Adipocyte (in vitro differentiated cells): ENCODE results near the gene OR1E1.
"Not testable (repeated sequence)": the region's sequence is repeated elsewhere in the genome, so short reads cannot be mapped to it uniquely, and the experiment has no call there.

Experiments used
- DNase-seq: peaks from one replicate; pipeline ENCODE4 v3.0.0-alpha.2; 2015; ENCODE audit warnings: low read depth
- H3K27me3 ChIP-seq: replicated peaks from 2 replicates; pipeline ENCODE4 v1.7.0; 2013; ENCODE audit warnings: mild to moderate bottlenecking, low read length, moderate library complexity; ENCODE audit not compliant: control insufficient read depth, insufficient read depth
- H3K36me3 ChIP-seq: 2 replicates; pipeline ENCODE4 v1.7.0; 2013; ENCODE audit warnings: low read length, mild to moderate bottlenecking, moderate library complexity; ENCODE audit not compliant: control insufficient read depth, insufficient read depth, severe bottlenecking
- H3K4me1 ChIP-seq: 2 replicates; pipeline ENCODE4 v1.7.0; 2013; ENCODE audit warnings: mild to moderate bottlenecking, low read length, moderate library complexity; ENCODE audit not compliant: control insufficient read depth, insufficient read depth
- H3K4me3 ChIP-seq: 2 replicates; pipeline ENCODE4 v1.7.0; 2013; ENCODE audit warnings: mild to moderate bottlenecking, low read length, moderate library complexity
- H3K9ac ChIP-seq: 2 replicates; pipeline ENCODE4 v1.7.0; 2013; ENCODE audit warnings: mild to moderate bottlenecking, low read length, moderate library complexity
- H3K9me3 ChIP-seq: 2 replicates; pipeline ENCODE4 v1.7.0; 2013; ENCODE audit warnings: mild to moderate bottlenecking, low read length, moderate library complexity; ENCODE audit not compliant: control insufficient read depth

Gene OR1E1, protein sequence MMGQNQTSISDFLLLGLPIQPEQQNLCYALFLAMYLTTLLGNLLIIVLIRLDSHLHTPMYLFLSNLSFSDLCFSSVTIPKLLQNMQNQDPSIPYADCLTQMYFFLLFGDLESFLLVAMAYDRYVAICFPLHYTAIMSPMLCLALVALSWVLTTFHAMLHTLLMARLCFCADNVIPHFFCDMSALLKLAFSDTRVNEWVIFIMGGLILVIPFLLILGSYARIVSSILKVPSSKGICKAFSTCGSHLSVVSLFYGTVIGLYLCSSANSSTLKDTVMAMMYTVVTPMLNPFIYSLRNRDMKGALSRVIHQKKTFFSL

DNA sequence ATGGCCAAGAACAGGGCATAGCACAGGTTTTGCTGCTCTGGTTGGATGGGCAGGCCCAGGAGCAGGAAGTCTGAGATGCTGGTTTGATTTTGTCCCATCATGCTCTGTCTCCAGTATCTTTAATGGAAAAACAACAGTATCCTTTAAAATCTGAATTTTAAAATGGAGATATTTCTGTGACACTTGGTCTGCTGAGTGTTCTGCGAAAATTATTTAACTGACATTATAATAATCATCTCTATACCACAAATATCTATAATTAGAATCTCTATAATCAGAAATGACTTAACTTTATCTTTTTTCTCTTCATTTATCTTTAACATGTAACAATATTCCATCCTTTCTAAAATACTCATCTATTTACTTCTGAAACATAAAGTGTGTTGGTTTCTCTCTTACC, at the start of gene OR1E1:
TSS of gene OR1E1 (minus strand) at position 101 of the 400 bp plus-strand sequence. CDS start at position 101, 0 bp downstream.
- no peak for DNase-seq
- Histone ChIP-seq H3K36me3 (no peaks in the 10 kb centered on the region), H3K4me3 (no peak within 1 kb of the TSS), H3K9me3 (no peaks in the 10 kb centered on the region), H3K4me1 (no peaks in the 10 kb centered on the region), H3K9ac (no peak within 1 kb of the TSS), H3K27me3 (no peaks in the 10 kb centered on the region)

DNA sequence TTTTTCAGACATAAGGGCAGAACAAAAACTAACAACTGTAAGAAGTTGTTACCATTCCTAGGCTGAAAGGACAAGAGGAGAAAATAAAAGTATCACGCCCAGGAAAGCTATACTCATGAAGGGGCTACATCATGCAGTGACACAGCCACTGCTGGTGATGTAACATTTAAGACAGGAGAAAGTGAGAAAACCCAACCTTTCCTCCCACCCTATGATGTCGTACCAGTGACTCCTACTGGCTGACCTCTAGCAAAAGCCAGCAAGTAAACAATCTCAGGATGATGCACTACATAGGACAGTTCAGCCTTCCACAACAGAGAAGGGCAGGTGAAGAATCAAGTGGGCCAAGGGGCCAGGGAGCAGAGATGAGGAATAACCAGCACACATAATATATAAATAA, 49.4 kb upstream of the OR1E1 start:
- H3K9me3 ChIP-seq: no peaks in the 10 kb centered on the region
- DNase-seq: no peak

DNA sequence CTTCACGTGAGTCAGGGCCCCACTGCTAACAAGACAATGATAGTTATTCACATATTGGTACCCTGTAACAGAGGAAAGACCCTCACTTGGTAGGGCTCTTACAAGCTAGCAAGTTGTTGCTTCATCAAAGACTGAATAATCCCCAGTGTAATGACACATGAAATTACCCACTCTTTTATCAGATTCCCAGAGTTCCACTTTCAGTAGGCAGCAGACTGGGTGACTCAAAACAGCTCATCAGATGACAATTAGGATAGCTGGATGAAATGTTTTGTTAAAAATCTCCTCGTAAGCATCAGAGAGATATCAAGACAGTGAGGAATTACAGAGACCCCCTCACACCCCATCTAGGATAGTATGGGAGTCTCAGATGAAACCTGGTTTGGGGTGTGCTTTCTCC, 42.2 kb upstream of the OR1E1 start:
- Histone ChIP-seq H3K36me3 (no peaks in the 10 kb centered on the region), H3K4me1 (peaks cover 9% of the 10 kb centered on the region), H3K9ac (no peak overlapping the region), H3K9me3 (no peaks in the 10 kb centered on the region), H3K4me3 (no peak overlapping the region), H3K27me3 (no peaks in the 10 kb centered on the region)
- DNase-seq: no peak

More for the DNA sequence above, 49.4 kb upstream of the OR1E1 start:
- Histone ChIP-seq H3K9ac (no peak overlapping the region), H3K27me3 (no peaks in the 10 kb centered on the region), H3K36me3 (no peaks in the 10 kb centered on the region), H3K4me1 (no peaks in the 10 kb centered on the region), H3K4me3 (no peak overlapping the region)

GRCh38 chr17:3438368-3438767, 40.2 kb upstream of the OR1E1 start:
- no peak overlapping the region for H3K9ac ChIP-seq
- H3K9me3 ChIP-seq: no peaks in the 10 kb centered on the region
- no peaks in the 10 kb centered on the region for H3K36me3 ChIP-seq
- peaks cover 9% of the 10 kb centered on the region for H3K4me1 ChIP-seq
- DNase-seq: no peak
- no peaks in the 10 kb centered on the region for H3K27me3 ChIP-seq
- H3K4me3 ChIP-seq: no peak overlapping the region

- Histone ChIP-seq H3K9ac (no peak within 1 kb of the TSS), H3K4me3 (no peak within 1 kb of the TSS), H3K36me3 (no peaks in the 10 kb centered on the region), H3K4me1 (no peaks in the 10 kb centered on the region), H3K27me3 (no peaks in the 10 kb centered on the region), H3K9me3 (peaks cover 2% of the 10 kb centered on the region)
- no peak for DNase-seq
These were observed 35.5 kb upstream of the OR1E1 start, which contains the start of gene OR1E2 for GRCh38 chr17:3433741-3434140. OR1E2 (minus strand) TSS chr17:3433841; CDS start chr17:3433841, 0 bp downstream.

DNA sequence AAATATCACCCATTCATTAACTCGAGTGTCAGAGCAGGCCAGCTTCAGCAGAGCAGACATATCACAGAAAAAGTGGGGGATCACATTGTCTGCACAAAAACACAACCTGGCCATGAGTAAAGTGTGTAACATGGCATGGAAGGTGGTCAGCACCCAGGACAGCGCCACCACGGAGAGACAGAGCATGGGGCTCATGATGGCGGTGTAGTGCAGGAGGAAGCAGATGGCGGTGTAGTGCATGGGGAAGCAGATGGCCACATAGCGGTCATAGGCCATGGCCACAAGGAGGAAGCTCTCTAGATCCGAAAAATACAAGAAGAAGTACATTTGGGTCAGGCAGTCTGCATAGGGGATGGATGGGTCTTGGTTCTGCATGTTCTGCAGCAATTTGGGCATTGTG, 35.0 kb upstream of the OR1E1 start:
- H3K4me3 ChIP-seq, H3K4me1 ChIP-seq, H3K9me3 ChIP-seq, H3K36me3 ChIP-seq, H3K9ac ChIP-seq, H3K27me3 ChIP-seq, DNase-seq: not testable (repeated sequence)

DNA sequence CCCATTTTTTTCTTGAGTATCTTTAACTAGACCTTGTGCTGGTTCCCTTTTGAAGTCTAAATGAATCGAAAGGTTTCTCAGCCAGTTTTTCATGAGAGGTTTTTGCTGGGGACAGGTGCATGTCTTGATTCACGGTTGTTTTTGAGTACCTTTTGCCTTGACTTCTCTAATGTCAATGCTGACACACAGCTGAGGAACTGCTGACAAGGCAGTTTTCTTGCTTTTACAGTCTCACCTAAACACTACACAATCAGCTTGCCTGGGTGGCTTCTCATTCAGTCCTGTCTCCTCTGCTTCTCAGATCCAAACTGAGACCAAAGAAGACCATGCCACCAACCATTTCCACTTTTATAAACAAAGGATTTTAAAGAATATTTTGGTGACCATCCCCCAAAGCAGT, 20.0 kb upstream of the OR1E1 start:
- Histone ChIP-seq H3K4me3 (no peak overlapping the region), H3K9ac (no peak overlapping the region), H3K27me3 (no peaks in the 10 kb centered on the region), H3K9me3 (no peaks in the 10 kb centered on the region), H3K4me1 (no peaks in the 10 kb centered on the region), H3K36me3 (no peaks in the 10 kb centered on the region)
- no peak for DNase-seq

DNA sequence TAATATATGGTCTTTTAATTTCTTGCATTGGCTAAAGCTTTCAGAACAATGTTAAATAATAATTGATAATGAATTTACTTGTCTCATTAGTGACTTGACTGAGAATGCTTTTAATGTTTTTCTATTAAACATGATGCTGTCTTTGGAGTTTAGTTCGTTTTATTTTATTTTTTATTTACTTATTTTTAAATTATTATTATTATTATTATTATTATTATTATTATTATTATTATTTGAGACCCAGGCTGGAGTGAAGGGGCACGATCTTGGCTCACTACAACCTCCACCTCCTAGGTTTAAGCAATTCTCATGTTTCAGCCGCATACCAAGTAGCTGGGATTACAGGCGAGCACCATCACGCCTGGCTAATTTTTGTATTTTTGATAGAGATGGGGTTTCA, 17.4 kb upstream of the OR1E1 start:
- Histone ChIP-seq H3K4me3 (no peak overlapping the region), H3K4me1 (no peaks in the 10 kb centered on the region), H3K9ac (no peak overlapping the region), H3K27me3 (no peaks in the 10 kb centered on the region), H3K9me3 (no peaks in the 10 kb centered on the region), H3K36me3 (no peaks in the 10 kb centered on the region)
- DNase-seq: no peak

- H3K36me3 ChIP-seq, H3K4me3 ChIP-seq, H3K27me3 ChIP-seq, DNase-seq, H3K9me3 ChIP-seq, H3K4me1 ChIP-seq, H3K9ac ChIP-seq: not testable (repeated sequence)
These were observed 14.0 kb upstream of the OR1E1 start for GRCh38 chr17:3412216-3412615.

GRCh38 chr17:3411070-3411469, 12.9 kb upstream of the OR1E1 start, which contains the start of gene OR3A3:
OR3A3 (plus strand) TSS chr17:3411370.
- Histone ChIP-seq H3K4me3 (no peak within 1 kb of the TSS), H3K9me3 (peaks cover 17% of the 10 kb centered on the region), H3K9ac (no peak within 1 kb of the TSS), H3K27me3 (no peaks in the 10 kb centered on the region), H3K4me1 (no peaks in the 10 kb centered on the region), H3K36me3 (no peaks in the 10 kb centered on the region)
- no peak for DNase-seq

DNA sequence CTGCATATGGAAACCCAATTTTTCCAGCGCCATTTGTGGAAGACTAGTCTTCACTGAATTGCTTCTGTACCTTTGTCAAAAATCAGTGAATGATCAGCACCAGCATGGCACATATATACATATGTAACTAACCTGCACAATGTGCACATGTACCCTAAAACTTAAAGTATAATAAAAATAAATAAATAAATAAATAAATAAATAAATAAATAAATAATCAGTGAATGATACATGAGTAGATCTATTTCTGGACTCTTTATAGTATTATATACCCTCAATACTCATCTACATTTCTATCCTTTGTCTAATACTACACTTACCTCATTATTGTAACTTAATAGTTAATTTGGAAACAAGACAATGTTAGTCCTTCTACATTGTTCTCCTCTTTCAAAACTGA, 5.6 kb upstream of the OR1E1 start:
- H3K4me3 ChIP-seq, DNase-seq, H3K4me1 ChIP-seq, H3K36me3 ChIP-seq, H3K27me3 ChIP-seq, H3K9ac ChIP-seq: not testable (repeated sequence)
- H3K9me3 ChIP-seq: peaks cover 18% of the 10 kb centered on the region

DNA sequence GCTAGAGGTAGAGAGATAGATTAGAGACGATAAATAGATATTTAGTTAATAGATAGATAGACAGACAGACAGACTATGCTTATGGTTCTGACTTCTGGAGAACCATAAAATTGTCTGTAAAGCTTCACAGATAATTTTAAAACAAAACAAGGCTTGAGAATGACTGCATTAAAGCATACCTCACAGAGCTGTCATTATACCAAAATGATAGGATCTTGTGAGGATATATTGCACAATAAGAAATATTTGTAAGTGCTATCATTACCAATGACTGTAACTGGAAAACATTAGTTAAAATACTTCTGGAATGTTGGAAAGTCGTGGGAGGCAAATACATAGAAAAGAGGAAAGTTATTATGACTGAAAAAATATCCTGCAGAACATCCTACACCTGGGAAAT, 3.6 kb upstream of the OR1E1 start:
- DNase-seq: no peak
- H3K36me3 ChIP-seq: no peaks in the 10 kb centered on the region
- H3K9me3 ChIP-seq: peaks cover 8% of the 10 kb centered on the region
- no peak overlapping the region for H3K9ac ChIP-seq
- no peak overlapping the region for H3K4me3 ChIP-seq
- no peaks in the 10 kb centered on the region for H3K4me1 ChIP-seq
- H3K27me3 ChIP-seq: no peaks in the 10 kb centered on the region
